Lower lobe of right lung (tissue), 2 donors: ENCODE data around the gene PRAME. TPM values are rescaled to one million over a fixed set of nuclear protein-coding genes. Genes with fewer than 3 reads are reported as not detected.
A peak's percentile ranks its signal among the peaks of the same experiment; 100 is the strongest.

ENCODE experiments used
- ATAC-seq, 2 donors: fragments of 200-7000 bp; cut with Tn5 transposase; one replicate each; pipeline ENCODE4 v1.9.1; 2020 to 2022; ENCODE audit warnings: mild to moderate bottlenecking in 2 of 2, moderate library complexity in 2 of 2
- DNase-seq: peaks from one replicate; pipeline ENCODE4 v3.0.0-alpha.2; 2020
- H3K27ac ChIP-seq: fragments of 200-600 bp; one replicate; pipeline ENCODE4 v1.8.0; 2022
- H3K27me3 ChIP-seq: fragments of 200-600 bp; one replicate; pipeline ENCODE4 v1.8.0; 2022; ENCODE audit warnings: low read depth
- H3K36me3 ChIP-seq: fragments of 200-600 bp; one replicate; pipeline ENCODE4 v1.8.0; 2022; ENCODE audit warnings: mild to moderate bottlenecking
- H3K4me1 ChIP-seq: fragments of 200-600 bp; one replicate; pipeline ENCODE4 v1.8.0; 2022
- H3K4me3 ChIP-seq: fragments of 200-600 bp; one replicate; pipeline ENCODE4 v1.8.0; 2022; ENCODE audit warnings: mild to moderate bottlenecking
- H3K9me3 ChIP-seq: fragments of 200-600 bp; one replicate; pipeline ENCODE4 v1.8.0; 2022
- CTCF ChIP-seq: fragments of 200-600 bp; IDR thresholded peaks from one replicate; pipeline ENCODE4 v1.8.0; 2022; ENCODE audit warnings: antibody characterized with exemption, mild to moderate bottlenecking
- intact Hi-C: fragments of 100-400 bp; cut with DNase I; formaldehyde crosslinking; loops from one replicate; pipeline ENCODE4 v1.11.0; 2022
- total RNA-seq: library from RNA; stranded (reverse); fragmentation: NEBNext Ultra II Directional; extraction: Animal tissue kit (Norgen Biotek cat#: 25700); gene quantifications from one replicate; pipeline ENCODE4 v1.2.1, GENCODE V29; 2021
- donor health status: DM: no; HTN: yes; CAD: no; lungs with severe emphysema.

Gene PRAME
- total RNA-seq, 1 donor from 2014 or later = not detected

- ATAC-seq = no peak
- H3K4me1 ChIP-seq = no peaks in the 10 kb centered on the region
- TF ChIP-seq CTCF = no peak
- H3K9me3 ChIP-seq = no peaks in the 10 kb centered on the region
- no peak overlapping the region for H3K27ac ChIP-seq
- H3K27me3 ChIP-seq = no peaks in the 10 kb centered on the region
- intact Hi-C loops = no loop called here
- DNase-seq = no peak
- no peaks in the 10 kb centered on the region for H3K36me3 ChIP-seq
- H3K4me3 ChIP-seq = no peak overlapping the region
These were observed 3.5 kb downstream of the PRAME start for GRCh38 chr22:22555596-22555995.

DNA sequence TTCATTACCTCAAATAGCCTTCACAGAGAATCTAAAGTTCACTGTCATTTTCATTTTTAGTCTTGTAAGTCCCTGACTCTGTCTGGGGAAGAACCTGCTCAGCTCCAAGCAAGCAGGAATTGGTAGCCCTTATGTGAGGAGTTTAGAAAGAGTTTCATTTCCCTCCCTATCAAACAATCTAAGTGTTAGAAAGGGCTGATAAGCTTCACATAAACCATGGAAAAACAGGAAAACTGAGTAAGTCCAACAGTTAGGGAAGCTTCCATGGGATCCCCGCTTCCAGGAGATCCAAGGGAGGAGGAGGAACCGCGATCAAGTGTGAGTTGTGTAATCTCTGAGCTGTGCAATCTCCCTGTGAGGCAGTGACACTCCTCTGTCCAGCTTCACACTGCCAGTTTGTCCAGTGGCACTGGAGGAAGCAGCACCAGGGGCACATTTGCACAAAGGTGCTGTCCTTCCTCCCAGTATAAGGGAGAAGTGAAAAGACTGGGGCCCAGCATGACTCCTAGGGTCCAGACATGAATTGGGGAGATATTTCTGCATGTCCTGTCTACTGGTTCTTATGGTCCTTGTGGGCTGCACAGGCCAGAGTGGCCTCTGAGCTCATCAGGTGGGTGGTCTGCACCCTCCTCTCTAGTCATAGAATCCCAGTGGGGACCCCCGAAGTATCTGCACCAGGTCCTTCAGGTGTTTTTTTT lies 4.3 kb downstream of the PRAME start:
- H3K27me3 ChIP-seq = no peaks in the 10 kb centered on the region
- no peaks in the 10 kb centered on the region for H3K9me3 ChIP-seq
- intact Hi-C loops = no loop called here
- DNase-seq (no peak), ATAC-seq (peak in 1 of 2 donors; percentile 36)
- H3K4me1 ChIP-seq = no peaks in the 10 kb centered on the region
- H3K4me3 ChIP-seq = no peak overlapping the region
- TF ChIP-seq CTCF = no peak
- no peaks in the 10 kb centered on the region for H3K36me3 ChIP-seq
- H3K27ac ChIP-seq = no peak overlapping the region

DNA sequence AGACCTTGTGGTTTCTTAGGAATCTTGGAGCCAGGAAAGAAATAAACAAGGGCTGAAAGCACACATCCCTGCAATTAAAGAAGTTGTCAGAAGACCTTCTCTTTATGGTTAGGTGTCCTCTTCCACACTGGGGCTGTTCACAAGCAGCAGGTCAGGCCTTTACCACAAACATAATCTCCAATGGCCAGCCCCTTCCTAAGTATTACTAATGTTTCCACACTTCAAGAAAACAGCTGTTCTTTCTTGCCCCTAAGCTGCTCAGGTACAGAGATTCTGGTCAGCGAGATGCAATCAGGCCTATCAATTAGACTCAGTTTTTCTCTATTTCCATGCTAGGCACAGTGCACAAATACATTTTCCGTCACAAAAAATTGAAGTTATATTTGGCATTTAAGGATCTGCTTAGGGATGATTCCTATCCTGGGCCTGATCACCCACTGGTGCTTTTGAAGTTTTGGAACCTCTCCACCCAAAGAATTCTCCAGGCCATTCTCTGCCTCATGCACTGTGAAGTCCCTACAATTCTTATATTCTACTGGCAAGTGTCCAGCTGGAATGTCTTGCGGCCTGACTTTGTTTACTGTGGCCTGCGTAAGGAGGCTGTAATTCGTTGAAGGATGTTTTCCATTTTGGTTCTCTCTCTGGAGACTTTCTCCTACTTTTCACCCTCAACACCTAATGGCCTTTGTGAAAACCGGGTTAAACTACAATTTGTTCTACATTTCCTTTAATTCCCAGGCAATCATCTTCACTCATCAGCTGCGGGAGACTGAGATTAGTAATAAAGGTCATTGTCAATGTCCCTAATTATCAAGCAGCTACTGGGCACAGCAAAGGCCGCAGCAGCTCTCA lies 5.1 kb downstream of the PRAME start:
- ATAC-seq (no peak), DNase-seq (no peak)
- Histone ChIP-seq H3K4me3 (no peak overlapping the region), H3K27me3 (no peaks in the 10 kb centered on the region), H3K9me3 (no peaks in the 10 kb centered on the region), H3K36me3 (no peaks in the 10 kb centered on the region), H3K27ac (no peak overlapping the region), H3K4me1 (no peaks in the 10 kb centered on the region)
- intact Hi-C loops = no loop called here
- TF ChIP-seq CTCF = no peak

DNA sequence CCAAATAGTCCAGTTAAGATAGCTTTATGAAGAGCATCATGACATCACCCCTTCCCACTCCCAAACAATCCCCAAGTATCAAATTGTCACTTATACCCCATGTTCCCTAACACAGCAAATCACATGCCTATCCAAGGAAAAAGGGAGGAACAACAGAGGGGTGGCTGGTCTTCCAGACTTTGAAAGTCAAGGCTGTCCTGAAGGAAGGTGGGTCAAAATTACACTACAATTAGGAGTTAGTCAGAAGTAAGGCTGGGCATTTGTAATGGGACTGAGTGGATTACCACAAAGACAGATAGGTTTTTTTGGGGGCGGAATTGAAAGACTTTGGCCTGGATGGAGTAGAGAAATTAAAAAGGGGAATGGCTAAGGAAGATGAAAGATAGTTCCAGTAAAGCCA lies 5.9 kb downstream of the PRAME start:
- Histone ChIP-seq H3K36me3 (no peaks in the 10 kb centered on the region), H3K27me3 (no peaks in the 10 kb centered on the region), H3K4me3 (no peak overlapping the region), H3K27ac (no peak overlapping the region), H3K9me3 (no peaks in the 10 kb centered on the region), H3K4me1 (no peaks in the 10 kb centered on the region)
- no peak for TF ChIP-seq CTCF
- ATAC-seq (no peak), DNase-seq (no peak)
- intact Hi-C loops = no loop called here

GRCh38 chr22:22552630-22553029 lies 6.4 kb downstream of the PRAME start:
- ATAC-seq (no peak), DNase-seq (no peak)
- no peak overlapping the region for H3K27ac ChIP-seq
- H3K36me3 ChIP-seq = no peaks in the 10 kb centered on the region
- H3K4me1 ChIP-seq = no peaks in the 10 kb centered on the region
- H3K4me3 ChIP-seq = no peak overlapping the region
- intact Hi-C loops = no loop called here
- TF ChIP-seq CTCF = no peak
- no peaks in the 10 kb centered on the region for H3K27me3 ChIP-seq
- H3K9me3 ChIP-seq = no peaks in the 10 kb centered on the region
